Subcutaneous adipose tissue (tissue), 4 donors: Measurements from ENCODE around the gene ABCC3. TPM values are rescaled to one million over a fixed set of nuclear protein-coding genes. Genes with fewer than 3 reads are reported as not detected.

ENCODE experiments used
- CTCF ChIP-seq: fragments of 450-650 bp; IDR thresholded peaks from one replicate; pipeline ENCODE4 v1.5.1; 2016; ENCODE audit warnings: low read depth, mild to moderate bottlenecking, control low read depth, antibody characterized with exemption, moderate library complexity
- total RNA-seq, 4 donors: library from RNA; depleted of rRNA; stranded (reverse); fragments of >200 nt; gene quantifications; one replicate each; pipeline ENCODE4 v1.1.0, GENCODE V29; 2016

ABCC3 gene
- total RNA-seq, 4 donors from 2014 or later = 12.2 to 23.1 (median 15.5) TPM

GRCh38 chr17:50665838-50666237 lies 31.2 kb downstream of the ABCC3 start:
- TF ChIP-seq CTCF = no peak

GRCh38 chr17:50666316-50666715 lies 31.6 kb downstream of the ABCC3 start:
- no peak for TF ChIP-seq CTCF

- no peak for TF ChIP-seq CTCF
Observed at GRCh38 chr17:50667259-50668024, 32.8 kb downstream of the ABCC3 start.

GRCh38 chr17:50668025-50668837 lies 33.5 kb downstream of the ABCC3 start:
- no peak for TF ChIP-seq CTCF

- no peak for TF ChIP-seq CTCF
Observed at GRCh38 chr17:50668838-50669581, 34.3 kb downstream of the ABCC3 start.

- no peak for TF ChIP-seq CTCF
Observed at GRCh38 chr17:50672071-50672470, 37.4 kb downstream of the ABCC3 start.
